HepG2 (cell line): ENCODE data around the gene FBN2. TPM values are rescaled to one million over a fixed set of nuclear protein-coding genes. Genes with fewer than 3 reads are reported as not detected.

ENCODE experiments used
- ATAC-seq: fragments of 200-7000 bp; cut with Tn5 transposase; 3 replicates; pipeline ENCODE4 v1.9.1; 2020; ENCODE audit warnings: mild to moderate bottlenecking, moderate library complexity
- BruUV-seq: library from RNA; stranded (reverse); fragments of 400-500 nt; replicated peaks from 2 replicates; lab custom pipeline; 2021; lab: Mats Ljungman, UMichigan
- CTCF ChIA-PET: fragments of 300-600 bp; formaldehyde crosslinking; extraction: SDS; loops from one replicate; lab custom pipeline; 2021; ENCODE audit warnings: low total read pairs, inconsistent platforms, low intra/inter-chr PET ratio; lab: Yijun Ruan, JAX
- POLR2A ChIA-PET: fragments of 350-600 bp; sonication (Branson Sonifier 250); formaldehyde crosslinking; loops from one replicate; lab custom pipeline; 2020; ENCODE audit warnings: antibody characterized with exemption, inconsistent platforms; lab: Yijun Ruan, JAX
- DNase-seq: peaks from one replicate; pipeline ENCODE4 v3.0.0-alpha.2; 2015; ENCODE audit warnings: low spot score
- FAIRE-seq: peaks from 3 replicates; lab custom pipeline; 2011; peaks lifted over from hg19 to GRCh38; lab: Jason Lieb, UNC
- H2AFZ ChIP-seq: one replicate; pipeline ENCODE4 v1.6.1; 2011; ENCODE audit warnings: low read length, inconsistent platforms
- H3K27ac ChIP-seq: fragments of 300-600 bp; 3 replicates; pipeline ENCODE4 v1.8.0; 2011; ENCODE audit warnings: mixed run types, mild to moderate bottlenecking, mixed read lengths, low read length, inconsistent platforms; ENCODE audit not compliant: insufficient read depth; ENCODE audit errors: extremely low read length
- H3K27me3 ChIP-seq, 2 experiments: fragments of 200-600 bp in 1 of 2; 2 replicates in 1 of 2; 3 replicates in 1 of 2; pipeline versions ENCODE4 v1.6.0 to v1.8.0; 2011; ENCODE audit warnings: low read length in 2 of 2, mild to moderate bottlenecking in 2 of 2, moderate library complexity in 2 of 2, inconsistent platforms in 1 of 2; ENCODE audit not compliant: insufficient read depth in 2 of 2, control insufficient read depth in 1 of 2
- H3K36me3 ChIP-seq, 2 experiments: fragments of 200-600 bp in 1 of 2; replicated peaks in 1 of 2; 2 replicates in 1 of 2; 3 replicates in 1 of 2; pipeline versions ENCODE4 v1.5.1 to v1.8.0; 2011; ENCODE audit warnings: low read length in 2 of 2, inconsistent platforms in 1 of 2; ENCODE audit not compliant: insufficient read depth in 2 of 2, control insufficient read depth in 1 of 2
- H3K4me1 ChIP-seq: 2 replicates; pipeline ENCODE4 v1.5.1; 2012; ENCODE audit warnings: low read length, inconsistent platforms; ENCODE audit not compliant: insufficient read depth
- H3K4me2 ChIP-seq: 2 replicates; pipeline ENCODE4 v1.6.0; 2011; ENCODE audit warnings: low read depth, low read length, inconsistent platforms
- H3K4me3 ChIP-seq, 3 experiments: fragments of 200-600 bp in 1 of 3; sonication (generic), shearing (Covaris generic) in 1 of 3; replicated peaks in 1 of 3; 2 replicates each; pipeline ENCODE4 v1.5.1; 2011 to 2016; ENCODE audit warnings: low read length in 3 of 3, inconsistent platforms in 2 of 3, low read depth in 2 of 3, mild to moderate bottlenecking in 2 of 3, control low read depth in 1 of 3, mixed read lengths in 1 of 3; ENCODE audit not compliant: insufficient read depth in 1 of 3
- H3K79me2 ChIP-seq: one replicate; pipeline ENCODE4 v1.6.1; 2011; ENCODE audit warnings: low read length, inconsistent platforms; ENCODE audit not compliant: insufficient read depth
- H3K9ac ChIP-seq: 2 replicates; pipeline ENCODE4 v1.6.0; 2011; ENCODE audit warnings: mild to moderate bottlenecking, low read depth, low read length, inconsistent platforms; ENCODE audit not compliant: insufficient read depth
- H3K9me3 ChIP-seq: 2 replicates; pipeline ENCODE4 v1.5.1; 2012; ENCODE audit warnings: mild to moderate bottlenecking, low read length
- H4K20me1 ChIP-seq: 2 replicates; pipeline ENCODE4 v1.6.0; 2011; ENCODE audit warnings: inconsistent platforms, mild to moderate bottlenecking, low read length, moderate library complexity; ENCODE audit not compliant: insufficient read depth
- ARID3A ChIP-seq: IDR thresholded peaks from 2 replicates; pipeline ENCODE4 v1.6.1; 2012; ENCODE audit warnings: low read depth, low read length, improper control_type of control experiment
- ARNT ChIP-seq: fragments of 450-650 bp; IDR thresholded peaks from 2 replicates; pipeline ENCODE4 v1.6.1; 2017
- BRCA1 ChIP-seq: sonication (generic); formaldehyde crosslinking; IDR thresholded peaks from 2 replicates; pipeline ENCODE4 v1.4.0; 2020; ENCODE audit warnings: missing genetic modification reagents
- EHMT2 ChIP-seq: fragments of 200-600 bp; sonication (generic); IDR thresholded peaks from 2 replicates; pipeline ENCODE4 v1.7.0; 2017; ENCODE audit warnings: antibody characterized with exemption, low read depth, low read length, borderline replicate concordance
- FOSL1 ChIP-seq: sonication (generic); formaldehyde crosslinking; IDR thresholded peaks from 2 replicates; pipeline ENCODE4 v1.9.0; 2021; ENCODE audit warnings: missing genetic modification reagents, borderline replicate concordance
- FOXK2 ChIP-seq: fragments of 450-650 bp; IDR thresholded peaks from 2 replicates; pipeline ENCODE4 v1.6.1; 2016
- FOXO1 ChIP-seq: sonication (generic); formaldehyde crosslinking; IDR thresholded peaks from 2 replicates; pipeline ENCODE4 v1.4.0; 2020; ENCODE audit warnings: missing genetic modification reagents
- FOXP1 ChIP-seq, 2 experiments: fragments of 450-650 bp in 1 of 2; IDR thresholded peaks; 2 replicates each; pipeline ENCODE4 v1.6.1; 2017 to 2018; ENCODE audit warnings: antibody characterized with exemption in 1 of 2
- GABPB1 ChIP-seq: IDR thresholded peaks from 2 replicates; pipeline ENCODE4 v1.6.1; 2016; ENCODE audit warnings: mild to moderate bottlenecking, missing genetic modification reagents, moderate library complexity, missing compliant biosample characterization
- KDM3A ChIP-seq: IDR thresholded peaks from 2 replicates; pipeline ENCODE4 v1.6.1; 2018; ENCODE audit warnings: low read depth, missing compliant biosample characterization
- KDM6A ChIP-seq: IDR thresholded peaks from 2 replicates; pipeline ENCODE4 v1.6.1; 2016; ENCODE audit warnings: low read depth
- KLF12 ChIP-seq: sonication (generic); formaldehyde crosslinking; IDR thresholded peaks from 2 replicates; pipeline ENCODE4 v1.4.0; 2020; ENCODE audit warnings: missing genetic modification reagents, borderline replicate concordance
- MYNN ChIP-seq: sonication (generic); formaldehyde crosslinking; IDR thresholded peaks from 2 replicates; pipeline ENCODE4 v1.4.0; 2020; ENCODE audit warnings: mild to moderate bottlenecking, low read depth, missing genetic modification reagents
- PAX8 ChIP-seq: sonication (generic); formaldehyde crosslinking; IDR thresholded peaks from 2 replicates; pipeline ENCODE4 v1.8.0; 2022; ENCODE audit warnings: mild to moderate bottlenecking, missing genetic modification reagents, borderline replicate concordance
- RFX1 ChIP-seq: fragments of 450-650 bp; IDR thresholded peaks from 2 replicates; pipeline ENCODE4 v1.6.1; 2017
- SATB2 ChIP-seq: sonication (generic); formaldehyde crosslinking; IDR thresholded peaks from 2 replicates; pipeline ENCODE4 v1.5.0; 2020; ENCODE audit warnings: missing genetic modification reagents
- SNRNP70 ChIP-seq: fragments of 200-400 bp; formaldehyde crosslinking; IDR thresholded peaks from 2 replicates; pipeline ENCODE4 v1.6.1; 2017; ENCODE audit warnings: mild to moderate bottlenecking, low read depth, low read length, moderate library complexity
- YEATS4 ChIP-seq: sonication (generic); formaldehyde crosslinking; IDR thresholded peaks from 2 replicates; pipeline ENCODE4 v1.4.0; 2020; ENCODE audit warnings: missing genetic modification reagents, borderline replicate concordance
- ZNF329 ChIP-seq: sonication (generic); formaldehyde crosslinking; IDR thresholded peaks from 2 replicates; pipeline ENCODE4 v1.9.0; 2021; ENCODE audit warnings: low read depth, mild to moderate bottlenecking, missing genetic modification reagents
- ZNF430 ChIP-seq: sonication (generic); formaldehyde crosslinking; IDR thresholded peaks from 2 replicates; pipeline ENCODE4 v1.9.0; 2021; ENCODE audit warnings: mild to moderate bottlenecking, missing genetic modification reagents
- ZNF639 ChIP-seq: conservative IDR thresholded peaks from 2 replicates; pipeline ENCODE4 v1.6.1; 2018; ENCODE audit warnings: missing genetic modification reagents
- ZNF878 ChIP-seq: sonication (generic); formaldehyde crosslinking; IDR thresholded peaks from 2 replicates; pipeline ENCODE4 v1.8.1; 2023; ENCODE audit warnings: mild to moderate bottlenecking, missing genetic modification reagents, moderate library complexity
- ZSCAN31 ChIP-seq: sonication (generic); formaldehyde crosslinking; IDR thresholded peaks from 2 replicates; pipeline ENCODE4 v1.5.0; 2020; ENCODE audit warnings: low read depth, mild to moderate bottlenecking, missing genetic modification reagents
- ZUFSP ChIP-seq: sonication (generic); formaldehyde crosslinking; IDR thresholded peaks from 2 replicates; pipeline ENCODE4 v1.9.0; 2021; ENCODE audit warnings: missing genetic modification reagents, mild to moderate bottlenecking, borderline replicate concordance
- WGBS: methylation state at CpG from one replicate; pipeline ENCODE4 v1.1.6; 2017; ENCODE audit warnings: low lambda C conversion rate; 5-methylcytosine and 5-hydroxymethylcytosine counted together
- in situ Hi-C: cut with HindIII; loops from 2 replicates; pipeline ENCODE4 v1.10.0; 2017; ENCODE audit warnings: low pct_unique_long_range_greater_than_20kb; ENCODE audit not compliant: extremely low pct_ligation_motif_present
- intact Hi-C: fragments of 100-400 bp; cut with micrococcal nuclease; formaldehyde crosslinking; loops from one replicate; pipeline ENCODE4 v1.10.0; 2022; ENCODE audit not compliant: unreplicated experiment
- polyA plus RNA-seq, 8 experiments: library from polyadenylated mRNA; depleted of rRNA in 3 of 8; stranded (reverse) in 7 of 8; unstranded in 1 of 8; fragments of >200 nt; fragmentation: Illumina TruSeq in 4 of 8; extraction: Trizol in 4 of 8; gene quantifications; 2 replicates each; pipeline versions ENCODE4 v1.2.1 to v1.2.3, GENCODE V29; 2011 to 2016; ENCODE audit warnings: low read depth in 4 of 8, missing spikeins in 1 of 8, mixed read lengths in 1 of 8; ENCODE audit not compliant: insufficient read depth in 1 of 8
- total RNA-seq, 5 experiments: library from RNA; depleted of rRNA; stranded (reverse); fragments of >200 nt; fragmentation: Illumina TruSeq; extraction: Trizol; gene quantifications; 2 replicates each; pipeline ENCODE4 v1.2.3, GENCODE V29; 2016; ENCODE audit warnings: low read depth in 1 of 5

The FBN2 gene
- total and polyA plus RNA-seq, 2 of the 13 experiments (the other 11 are each of a cell fraction or from before 2014, with no cell fraction given) = not detected

GRCh38 chr5:128237546-128237945 is 300.5 kb downstream of the FBN2 start (continued):
- TF ChIP-seq ZNF639 (CRISPR knock-in tag) (no peak), ZSCAN31 (CRISPR knock-in tag) (no peak), ZUFSP (CRISPR knock-in tag) (no peak), PAX8 (CRISPR knock-in tag) (no peak), ZNF329 (no peak), RFX1 (no peak), MYNN (CRISPR knock-in tag) (no peak), KDM6A (CRISPR knock-in tag) (no peak), ARNT (no peak), SATB2 (no peak), SNRNP70 (no peak)
- TF ChIP-seq, all 625 proteins: peak for 0

- intact Hi-C loops = no loop called here
- ChIA-PET POLR2A (no interaction called here), CTCF (no interaction called here)
- no peak overlapping the region for H3K4me3 ChIP-seq
- no peak overlapping the region for H3K9ac ChIP-seq
- BruUV-seq = no TSS peak
- H3K36me3 ChIP-seq = no peaks in the 10 kb centered on the region
- H4K20me1 ChIP-seq = no peaks in the 10 kb centered on the region
- no peak overlapping the region for H3K4me2 ChIP-seq
- FAIRE-seq = no peak
- no peak overlapping the region for H2AFZ ChIP-seq
- ATAC-seq = no peak
- WGBS = 1% methylated on average over 2 of the region's 2 CpGs
- no peak overlapping the region for H3K27ac ChIP-seq
- in situ Hi-C loops = no loop called here
- no peaks in the 10 kb centered on the region for H3K9me3 ChIP-seq
- no peaks in the 10 kb centered on the region for H3K27me3 ChIP-seq
- H3K79me2 ChIP-seq = no peaks in the 10 kb centered on the region
- no peak for DNase-seq
- no peaks in the 10 kb centered on the region for H3K4me1 ChIP-seq
- no peak for TF ChIP-seq ARID3A
- TF ChIP-seq YEATS4 (CRISPR knock-in tag) = no peak
- TF ChIP-seq BRCA1 (CRISPR knock-in tag) = no peak
- no peak for TF ChIP-seq EHMT2
- TF ChIP-seq GABPB1 (CRISPR knock-in tag) = no peak
- no peak for TF ChIP-seq FOXK2
- no peak for TF ChIP-seq FOXO1 (CRISPR knock-in tag)
- TF ChIP-seq ZNF878 (CRISPR knock-in tag) = no peak
- TF ChIP-seq KLF12 (CRISPR knock-in tag) = no peak
- no peak for TF ChIP-seq FOXP1 (IDR thresholded peaks at IDR 0.05)
- no peak for TF ChIP-seq FOXP1 (CRISPR knock-in tag; IDR thresholded peaks at IDR 0.05)
- no peak for TF ChIP-seq FOSL1 (CRISPR knock-in tag)
- no peak for TF ChIP-seq ZNF430 (CRISPR knock-in tag)
- no peak for TF ChIP-seq KDM3A
Measured at GRCh38 chr5:128237000-128237399, 301.0 kb downstream of the FBN2 start.
